GM18498 (cell line): ENCODE data around the gene ACTG2.
A peak's percentile ranks its signal among the peaks of the same experiment; 100 is the strongest.
"Not testable (repeated sequence)": the region's sequence is repeated elsewhere in the genome, so short reads cannot be mapped to it uniquely, and the experiment has no call there.

Experiments used
- ATAC-seq: cut with Tn5 transposase; IDR thresholded peaks from one replicate; pipeline ENCODE4 v1.9.1; 2021; ENCODE audit warnings: mild to moderate bottlenecking, moderate library complexity; ENCODE audit not compliant: unreplicated experiment

The ACTG2 gene

GRCh38 chr2:73891276-73891901 is 1.4 kb upstream of the ACTG2 start:
- ATAC-seq: no peak

DNA sequence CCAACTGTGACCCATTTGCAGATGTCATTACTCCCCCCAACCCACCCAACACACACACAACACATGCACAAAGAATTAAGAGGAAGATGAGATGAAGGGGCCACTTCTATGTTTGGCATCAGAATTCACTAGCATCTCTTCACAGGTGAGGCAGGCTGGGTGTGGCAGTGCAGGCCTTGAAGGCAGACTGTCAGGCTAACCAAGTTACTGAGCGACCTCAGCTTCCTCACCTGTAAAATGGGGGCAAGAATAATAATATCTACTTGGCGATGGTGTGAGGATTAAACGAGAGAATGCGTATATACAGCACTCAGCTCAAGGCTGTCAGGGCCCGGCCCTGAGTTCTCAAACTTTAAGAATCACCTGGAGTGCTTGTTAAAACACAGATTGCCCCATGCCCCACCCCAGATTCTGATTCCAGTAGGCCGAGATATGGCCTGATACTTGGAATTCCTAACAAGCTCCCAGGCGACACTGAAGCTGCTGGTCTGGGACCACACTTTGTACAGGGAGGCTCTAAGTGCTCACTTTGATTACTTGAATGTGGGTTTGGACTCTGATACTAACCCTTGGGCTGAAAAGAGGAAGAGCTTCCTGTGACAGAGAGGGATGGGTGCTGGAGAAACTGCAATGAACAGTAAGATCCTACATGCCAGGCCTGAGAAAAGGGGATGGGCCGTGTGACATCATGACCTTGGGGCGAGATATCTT is 1.1 kb downstream of the ACTG2 start:
- ATAC-seq: no peak

DNA sequence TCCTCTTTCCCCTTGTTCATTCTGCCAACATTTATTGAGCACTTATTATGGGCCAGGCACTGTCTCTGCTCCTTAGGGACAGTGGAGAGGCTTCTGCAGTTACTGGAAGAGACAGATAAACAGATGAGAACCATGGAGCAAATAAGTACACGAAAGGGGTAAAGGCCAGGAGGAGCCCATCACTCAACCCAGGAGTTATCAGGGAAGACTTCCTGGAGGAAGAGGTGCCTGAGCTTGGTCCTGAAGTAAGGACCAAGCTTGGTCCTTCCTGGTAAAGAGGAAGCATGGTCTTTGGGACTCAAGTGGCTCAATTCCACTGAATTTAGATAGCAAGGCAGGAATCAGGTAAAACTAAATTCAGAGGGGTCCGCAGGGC is 1.7 kb downstream of the ACTG2 start:
- no peak for ATAC-seq

- ATAC-seq: no peak
These were observed 2.1 kb downstream of the ACTG2 start for GRCh38 chr2:73894877-73895276.

DNA sequence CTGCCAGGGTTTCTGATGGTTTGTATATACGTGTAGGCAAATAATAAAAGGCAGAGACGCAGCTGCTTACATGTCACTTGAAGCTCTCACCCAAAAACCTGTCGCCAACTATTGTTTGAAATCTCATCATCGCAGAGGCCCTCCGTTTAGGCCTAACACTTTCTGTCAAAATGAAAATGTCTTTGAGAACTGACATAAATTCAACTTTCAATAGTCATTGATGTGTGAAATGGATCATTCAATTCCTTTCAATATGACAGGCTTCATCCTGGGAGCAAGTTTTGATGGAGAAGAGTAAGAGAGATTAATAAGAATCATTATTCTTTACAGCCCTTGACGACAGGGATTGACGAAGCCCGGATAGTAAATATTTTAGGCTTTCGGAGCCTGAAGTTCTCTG is 2.7 kb downstream of the ACTG2 start:
- no peak for ATAC-seq

DNA sequence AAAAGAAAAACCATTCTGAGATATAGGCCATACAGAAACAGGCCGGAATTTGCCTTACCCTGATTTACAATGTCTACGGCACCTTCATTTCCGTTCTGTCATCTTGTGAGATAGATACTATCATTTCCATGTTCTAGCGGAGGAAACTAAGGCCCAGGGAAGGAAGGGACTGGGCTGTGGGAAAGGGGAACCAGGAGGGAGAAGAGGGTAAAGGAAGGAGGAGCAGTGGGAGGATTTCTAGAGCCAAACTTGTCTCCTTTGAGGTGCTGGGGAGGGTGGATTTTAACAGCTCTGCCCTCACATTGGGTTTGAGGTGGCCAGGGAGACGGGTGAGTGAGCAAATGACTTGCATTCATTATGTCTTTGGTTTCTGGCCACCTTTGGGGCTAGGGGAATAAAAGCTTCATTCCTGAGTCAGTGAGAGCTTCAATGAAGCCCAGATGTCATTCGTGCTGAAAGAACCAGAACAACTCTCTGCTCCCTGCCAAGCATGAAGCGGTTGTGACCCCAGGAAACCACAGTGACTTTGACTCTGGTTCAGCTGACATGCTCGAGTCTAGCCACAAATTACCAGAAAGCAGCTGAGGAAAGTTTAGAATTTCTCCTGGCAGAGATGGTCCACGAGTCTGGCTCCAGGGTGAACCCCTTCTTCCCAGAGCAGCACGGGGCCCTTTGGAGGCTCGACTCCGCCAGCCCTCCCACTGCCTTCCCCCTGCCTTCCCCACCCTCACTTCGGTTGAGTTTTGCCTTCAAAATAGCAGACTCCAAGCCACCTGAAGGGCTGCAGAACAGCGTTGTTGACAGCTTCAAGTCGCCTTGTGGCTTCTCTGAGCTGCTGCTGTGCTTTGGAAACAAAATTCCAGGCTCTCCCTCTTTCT is 3.8 kb downstream of the ACTG2 start:
- ATAC-seq: peak; percentile 69

DNA sequence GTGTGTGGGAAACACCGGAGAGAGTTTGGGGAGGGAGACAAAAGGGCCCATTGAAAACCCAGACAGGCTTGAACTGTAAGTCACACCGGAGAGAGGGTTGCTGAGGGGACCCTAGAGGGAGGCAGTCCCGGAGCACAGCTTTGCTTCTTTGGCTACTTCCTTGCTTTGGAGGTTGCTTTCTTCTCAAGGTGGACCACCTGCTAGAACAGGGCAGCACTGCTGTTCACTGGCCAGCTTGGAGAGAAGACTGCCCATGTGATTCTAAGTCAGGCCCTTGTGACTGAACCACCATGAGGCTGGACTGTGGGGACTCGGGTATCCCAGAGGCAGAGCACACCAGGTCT is 4.4 kb downstream of the ACTG2 start:
- ATAC-seq: no peak

DNA sequence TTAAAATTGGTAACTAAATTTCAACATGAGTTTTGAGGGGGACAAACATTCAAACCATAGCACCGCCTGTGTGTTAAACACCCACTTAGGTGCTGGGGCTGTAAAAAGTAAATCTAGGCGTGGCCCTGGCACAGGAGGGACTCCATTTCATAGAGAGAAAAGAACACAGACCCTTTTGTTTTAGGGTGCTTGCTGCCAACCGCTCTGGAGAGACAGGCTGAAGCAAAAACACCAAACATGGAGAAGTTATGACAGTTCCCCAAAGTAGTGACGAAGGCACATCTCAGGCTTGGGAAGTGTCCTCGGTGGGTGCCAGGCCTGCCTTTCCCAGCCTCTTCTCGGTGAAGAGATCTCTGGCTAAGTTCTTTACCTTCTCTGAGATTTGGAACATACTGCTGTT is 5.1 kb downstream of the ACTG2 start:
- no peak for ATAC-seq

- ATAC-seq: no peak
These were observed 7.1 kb downstream of the ACTG2 start for GRCh38 chr2:73899801-73900336.

GRCh38 chr2:73901143-73901542 is 8.3 kb downstream of the ACTG2 start:
- ATAC-seq: no peak

GRCh38 chr2:73902284-73902683 is 9.5 kb downstream of the ACTG2 start:
- ATAC-seq: no peak

DNA sequence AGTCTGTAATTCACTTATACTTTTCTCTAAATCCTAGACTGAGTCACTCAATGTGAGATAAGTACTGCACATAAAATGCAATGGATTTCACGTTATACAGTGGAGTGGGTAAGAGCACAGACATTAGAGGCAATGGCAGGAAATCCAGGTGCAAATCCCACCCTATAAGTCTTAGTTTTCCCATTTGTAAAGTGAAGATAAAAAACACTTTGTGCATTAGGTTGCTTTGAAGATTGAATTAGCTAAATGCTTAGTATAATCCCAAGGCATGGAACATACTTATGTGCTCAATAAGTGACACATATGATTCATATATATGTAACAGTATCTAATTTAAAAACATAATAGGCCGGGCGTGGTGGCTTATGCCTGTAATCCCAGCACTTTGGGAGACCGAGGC is 10.5 kb downstream of the ACTG2 start:
- no peak for ATAC-seq

DNA sequence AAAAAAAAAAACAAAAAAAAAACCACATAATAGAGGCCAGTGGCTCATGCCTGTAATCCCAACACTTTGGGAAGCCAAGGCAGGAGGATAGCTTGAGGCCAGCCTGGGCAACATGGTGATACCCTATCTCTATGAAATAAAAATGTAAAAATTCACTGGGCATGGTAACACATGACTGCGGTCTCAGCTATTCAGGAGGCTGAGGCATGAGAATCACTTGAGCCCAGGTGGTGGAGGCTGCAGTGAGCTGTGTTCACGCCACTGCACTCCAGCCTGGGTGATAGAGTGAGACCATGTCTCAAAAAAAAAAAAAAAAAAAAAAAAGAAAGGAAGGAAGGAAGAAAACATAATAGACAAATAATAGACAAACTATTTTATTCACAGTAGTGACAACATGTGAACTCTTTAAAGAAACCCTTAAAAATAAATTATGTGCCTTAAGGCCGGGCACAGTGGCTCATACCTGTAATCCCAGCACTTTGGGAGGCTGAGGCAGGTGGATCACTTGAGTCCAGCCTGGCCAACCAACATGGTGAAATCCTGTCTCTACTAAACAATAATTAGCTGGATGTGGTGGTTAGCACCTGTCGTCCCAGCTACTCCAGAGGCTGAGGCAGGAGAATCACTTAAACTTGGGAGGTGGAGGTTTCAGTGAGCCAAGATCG is 11.3 kb downstream of the ACTG2 start:
- not testable (repeated sequence) for ATAC-seq

DNA sequence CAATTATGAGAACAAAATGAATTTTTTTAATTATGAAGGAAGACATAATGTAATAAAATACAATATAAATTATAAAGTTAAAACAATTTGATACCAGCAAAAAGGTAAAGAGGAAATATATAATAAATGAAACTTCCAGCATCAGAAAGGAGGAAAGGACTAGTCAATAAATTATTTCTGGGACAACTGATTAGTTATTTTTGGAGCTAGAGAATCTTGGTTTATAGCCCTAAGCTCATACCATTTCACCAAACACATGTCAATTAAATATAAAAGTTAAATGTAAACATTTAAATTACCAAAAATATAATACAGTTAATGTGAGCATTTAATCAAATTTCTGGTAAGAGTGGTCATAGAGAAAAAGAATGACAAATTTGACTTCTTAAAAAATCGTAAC is 12.1 kb downstream of the ACTG2 start:
- ATAC-seq: no peak

GRCh38 chr2:73906847-73907505 is 14.2 kb downstream of the ACTG2 start:
- ATAC-seq: no peak

DNA sequence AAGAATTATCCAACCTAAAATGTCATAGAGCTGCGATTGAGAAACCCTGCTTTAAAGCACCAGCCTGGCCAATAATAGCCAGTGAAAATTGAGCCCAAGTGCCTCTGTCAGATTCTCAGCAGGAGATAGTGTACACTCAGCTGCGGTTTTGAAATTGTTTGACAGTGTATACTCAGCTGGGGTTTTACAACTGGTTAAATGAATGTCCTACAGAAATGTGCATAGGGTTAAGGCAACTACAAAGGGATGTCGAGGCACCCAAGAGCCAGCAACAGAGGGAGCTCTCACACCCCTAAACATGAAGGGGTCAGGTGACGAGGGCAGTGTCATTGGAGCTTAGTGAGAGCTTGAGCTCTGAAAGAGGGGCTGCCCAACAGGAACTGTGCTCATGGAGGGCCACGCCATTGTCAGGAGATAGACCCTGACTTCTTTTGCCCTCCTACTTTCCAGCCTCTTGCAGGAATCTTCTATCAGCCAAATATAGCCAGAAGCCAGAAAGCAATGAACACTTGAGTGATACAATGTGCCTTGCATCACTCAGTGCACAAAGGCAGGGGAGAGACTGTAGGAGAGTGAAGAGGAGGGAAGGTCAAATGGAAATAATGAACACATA is 15.1 kb downstream of the ACTG2 start:
- ATAC-seq: no peak

- ATAC-seq: no peak
These were observed 16.2 kb downstream of the ACTG2 start for GRCh38 chr2:73908689-73909652.

GRCh38 chr2:73910873-73911547 is 18.2 kb downstream of the ACTG2 start:
- ATAC-seq: no peak
